MCF 10A (cell line): ENCODE data around the gene DUSP6. TPM values are rescaled to one million over a fixed set of nuclear protein-coding genes. Genes with fewer than 3 reads are reported as not detected.
A peak's percentile ranks its signal among the peaks of the same experiment; 100 is the strongest.

Experiments
- BruUV-seq: library from RNA; stranded (reverse); fragments of 400-500 nt; replicated peaks from 2 replicates; lab custom pipeline; 2021; lab: Mats Ljungman, UMichigan
- CTCF ChIA-PET: fragments of 300-600 bp; sonication (Branson Sonifier 250); formaldehyde crosslinking; extraction: SDS; loops from one replicate; lab custom pipeline; 2021; ENCODE audit warnings: antibody characterized with exemption, inconsistent platforms; lab: Yijun Ruan, JAX
- POLR2A ChIA-PET: fragments of 300-600, 350-650 bp; sonication (Branson Sonifier 250); formaldehyde crosslinking; extraction: SDS; loops from one replicate; lab custom pipeline; 2020; ENCODE audit warnings: antibody characterized with exemption, inconsistent platforms; lab: Yijun Ruan, JAX
- DNase-seq: peaks from one replicate; pipeline ENCODE4 v3.0.0-alpha.2; 2018; ENCODE audit not compliant: unreplicated experiment
- H3K27ac Mint-ChIP-seq: one replicate; pipeline ENCODE4 v1.8.0; 2022; ENCODE audit warnings: mild to moderate bottlenecking, low read depth, mixed read lengths; ENCODE audit not compliant: unreplicated experiment
- H3K27me3 Mint-ChIP-seq: one replicate; pipeline ENCODE4 v1.8.0; 2022; ENCODE audit warnings: mixed read lengths; ENCODE audit not compliant: insufficient read depth, unreplicated experiment
- H3K36me3 Mint-ChIP-seq: one replicate; pipeline ENCODE4 v1.8.0; 2022; ENCODE audit warnings: mild to moderate bottlenecking, moderate library complexity, mixed read lengths; ENCODE audit not compliant: insufficient read depth, unreplicated experiment
- H3K4me1 Mint-ChIP-seq: one replicate; pipeline ENCODE4 v1.8.0; 2022; ENCODE audit warnings: mixed read lengths; ENCODE audit not compliant: insufficient read depth, unreplicated experiment
- H3K4me3 Mint-ChIP-seq: one replicate; pipeline ENCODE4 v1.8.0; 2022; ENCODE audit warnings: mild to moderate bottlenecking, moderate library complexity, mixed read lengths; ENCODE audit not compliant: unreplicated experiment
- H3K9me3 Mint-ChIP-seq: one replicate; pipeline ENCODE4 v1.8.0; 2022; ENCODE audit warnings: mixed read lengths; ENCODE audit not compliant: unreplicated experiment
- intact Hi-C: fragments of 100-400 bp; cut with micrococcal nuclease; formaldehyde crosslinking; loops from 2 replicates; pipeline ENCODE4 v1.14.1; 2022
- total RNA-seq: library from RNA; stranded (reverse); gene quantifications from 2 replicates; pipeline ENCODE4 v1.2.3, GENCODE V29; 2022
- TF ChIP-seq, protein P1 (sequence below): fragments of 200-600 bp; IDR thresholded peaks from one replicate; pipeline ENCODE4 v1.8.0; 2022; ENCODE audit warnings: antibody characterized with exemption, mild to moderate bottlenecking; ENCODE audit not compliant: unreplicated experiment

Gene DUSP6
- total RNA-seq, 1 experiment from 2014 or later = 149 TPM

DNA sequence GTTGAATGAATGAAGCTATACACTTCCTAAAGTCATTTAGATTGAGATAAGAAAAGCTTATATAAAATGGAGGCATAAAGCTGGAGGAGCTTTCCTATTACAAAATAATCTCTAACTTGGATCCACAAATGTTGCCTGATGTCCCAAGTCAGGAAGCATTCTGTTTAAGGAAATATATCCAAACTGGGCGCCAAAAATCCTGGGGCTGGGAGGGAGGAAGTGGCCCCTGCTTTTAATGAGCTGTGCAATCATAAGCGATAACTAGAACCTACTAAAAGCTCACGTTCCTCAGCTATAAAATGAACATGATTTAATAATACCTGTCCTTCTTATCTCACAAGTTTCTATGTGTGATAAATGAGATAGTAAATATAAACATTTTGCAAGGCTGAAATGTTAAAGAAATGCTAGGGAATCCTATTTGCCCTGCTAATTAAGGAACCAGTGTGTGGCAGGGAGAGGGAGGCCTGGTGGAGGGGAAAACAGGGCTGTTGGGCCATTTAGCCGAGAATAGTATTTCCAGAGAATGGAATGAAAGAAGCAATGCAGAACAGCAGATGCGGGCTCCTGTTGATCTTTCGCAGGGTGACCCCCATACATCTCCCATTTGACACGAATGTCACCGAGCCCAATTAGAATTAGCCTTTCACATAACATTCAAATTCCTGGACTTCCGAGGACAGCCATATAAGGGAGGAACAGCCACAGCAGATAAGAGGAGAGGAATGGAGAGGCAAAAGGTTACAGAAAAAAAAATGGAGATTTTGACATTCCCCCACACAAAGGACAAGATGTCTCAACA is 25.9 kb downstream of the DUSP6 start:
- Mint-ChIP-seq H3K4me3 (no peak overlapping the region), H3K27me3 (no peaks in the 10 kb centered on the region), H3K9me3 (no peaks in the 10 kb centered on the region), H3K36me3 (no peaks in the 10 kb centered on the region), H3K4me1 (no peaks in the 10 kb centered on the region), H3K27ac (no peak overlapping the region)
- intact Hi-C loops = no loop called here
- DNase-seq = no peak
- BruUV-seq = no TSS peak
- ChIA-PET POLR2A (interaction anchor here (0.6 to 1.4 kb wide), 2 partner anchors 23 to 144 kb away, joined by 3 to 4 read pairs; no protein-coding TSS in a partner anchor), CTCF (interaction anchor here (1.5 kb wide), 1 partner anchor 116 kb away, joined by 5 read pairs; no protein-coding TSS in a partner anchor)
- TF ChIP-seq, protein P1, sequence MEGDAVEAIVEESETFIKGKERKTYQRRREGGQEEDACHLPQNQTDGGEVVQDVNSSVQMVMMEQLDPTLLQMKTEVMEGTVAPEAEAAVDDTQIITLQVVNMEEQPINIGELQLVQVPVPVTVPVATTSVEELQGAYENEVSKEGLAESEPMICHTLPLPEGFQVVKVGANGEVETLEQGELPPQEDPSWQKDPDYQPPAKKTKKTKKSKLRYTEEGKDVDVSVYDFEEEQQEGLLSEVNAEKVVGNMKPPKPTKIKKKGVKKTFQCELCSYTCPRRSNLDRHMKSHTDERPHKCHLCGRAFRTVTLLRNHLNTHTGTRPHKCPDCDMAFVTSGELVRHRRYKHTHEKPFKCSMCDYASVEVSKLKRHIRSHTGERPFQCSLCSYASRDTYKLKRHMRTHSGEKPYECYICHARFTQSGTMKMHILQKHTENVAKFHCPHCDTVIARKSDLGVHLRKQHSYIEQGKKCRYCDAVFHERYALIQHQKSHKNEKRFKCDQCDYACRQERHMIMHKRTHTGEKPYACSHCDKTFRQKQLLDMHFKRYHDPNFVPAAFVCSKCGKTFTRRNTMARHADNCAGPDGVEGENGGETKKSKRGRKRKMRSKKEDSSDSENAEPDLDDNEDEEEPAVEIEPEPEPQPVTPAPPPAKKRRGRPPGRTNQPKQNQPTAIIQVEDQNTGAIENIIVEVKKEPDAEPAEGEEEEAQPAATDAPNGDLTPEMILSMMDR = no peak

DNA sequence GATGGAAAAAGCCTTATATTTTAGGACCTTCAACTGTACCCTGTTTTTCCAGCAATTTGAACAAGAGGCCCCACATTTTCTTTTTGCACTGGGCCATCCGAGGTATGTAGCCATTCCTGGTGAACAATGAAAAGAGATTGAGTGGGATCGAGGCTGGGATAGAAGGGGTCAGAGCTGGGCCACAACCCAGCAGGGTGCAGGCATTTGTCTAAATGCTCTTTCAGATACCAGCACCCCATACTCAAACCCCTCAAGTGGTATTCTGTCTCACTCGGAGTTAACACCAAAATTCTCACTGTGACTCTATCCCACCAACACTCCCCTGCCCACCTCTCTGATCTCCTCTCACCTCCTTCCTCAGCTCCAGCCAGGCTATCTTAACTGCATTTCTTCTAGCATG is 26.8 kb downstream of the DUSP6 start:
- Mint-ChIP-seq H3K9me3 (no peaks in the 10 kb centered on the region), H3K4me1 (no peaks in the 10 kb centered on the region), H3K27ac (no peak overlapping the region), H3K36me3 (no peaks in the 10 kb centered on the region), H3K27me3 (no peaks in the 10 kb centered on the region), H3K4me3 (no peak overlapping the region)
- intact Hi-C loops = no loop called here
- POLR2A ChIA-PET = interaction anchor here (1.4 kb wide), 1 partner anchor 24 kb away, joined by 4 read pairs; no protein-coding TSS in a partner anchor
- no TSS peak for BruUV-seq
- CTCF ChIA-PET = no interaction called here
- TF ChIP-seq, protein P1 = no peak
- no peak for DNase-seq

DNA sequence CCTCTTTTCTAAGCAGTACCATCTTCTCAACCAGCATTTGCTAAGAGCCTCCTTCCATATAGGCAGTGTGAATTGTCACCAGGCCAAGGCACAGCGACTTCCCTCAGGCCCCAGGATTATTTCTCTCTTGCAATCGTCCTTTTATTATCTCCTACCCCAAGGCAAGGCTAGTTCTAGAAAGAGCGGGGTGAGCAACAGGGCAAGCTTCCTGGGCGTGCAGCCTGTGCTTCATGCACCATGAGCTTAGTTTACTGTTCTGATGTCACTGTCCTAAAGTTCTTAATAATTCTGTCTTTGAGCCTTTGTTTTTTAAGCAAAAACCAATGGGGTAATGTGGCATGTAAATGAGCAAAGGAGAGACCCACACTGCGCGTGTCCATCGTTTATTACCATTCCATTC is 27.9 kb downstream of the DUSP6 start:
- ChIA-PET CTCF (no interaction called here), POLR2A (no interaction called here)
- H3K4me1 Mint-ChIP-seq = peaks cover under 1% of the 10 kb centered on the region
- no peaks in the 10 kb centered on the region for H3K36me3 Mint-ChIP-seq
- peak overlapping the region; percentile 0 for H3K27ac Mint-ChIP-seq
- intact Hi-C loops = no loop called here
- no peaks in the 10 kb centered on the region for H3K9me3 Mint-ChIP-seq
- no peaks in the 10 kb centered on the region for H3K27me3 Mint-ChIP-seq
- TF ChIP-seq, protein P1 = no peak
- no TSS peak for BruUV-seq
- no peak overlapping the region for H3K4me3 Mint-ChIP-seq
- no peak for DNase-seq

DNA sequence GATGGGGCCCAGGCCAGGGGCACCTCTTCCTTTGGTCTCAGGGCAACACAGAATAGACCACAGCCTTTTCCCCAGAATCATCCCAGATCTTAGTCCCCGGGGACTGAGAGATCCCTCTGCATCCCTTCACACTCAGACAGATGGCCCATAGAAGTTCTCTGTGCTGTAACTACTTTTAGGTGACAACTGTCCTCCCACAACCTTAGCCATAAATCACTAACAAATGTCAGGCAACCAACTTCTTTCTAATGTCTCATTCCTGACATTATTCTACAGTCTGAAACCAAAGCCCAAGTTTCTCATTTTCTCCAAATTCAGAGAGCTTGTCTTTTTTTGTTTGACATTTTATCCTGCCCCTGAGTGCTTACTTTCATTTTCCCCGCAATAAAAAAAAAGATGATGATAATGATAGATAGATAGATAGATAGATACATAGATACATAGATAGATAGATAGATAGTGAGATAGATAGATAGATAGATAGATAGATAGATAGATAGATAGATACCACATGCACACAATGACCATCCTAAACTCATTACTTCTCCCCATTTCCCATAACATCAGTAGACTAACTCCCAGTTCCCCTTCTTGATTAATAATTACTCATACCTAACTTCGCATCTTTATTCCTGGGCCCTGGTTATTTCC is 28.6 kb downstream of the DUSP6 start:
- intact Hi-C loops = no loop called here

More for the DNA sequence above, 28.6 kb downstream of the DUSP6 start:
- no TSS peak for BruUV-seq
- no peak overlapping the region for H3K4me3 Mint-ChIP-seq
- ChIA-PET CTCF (interaction anchor here (0.6 kb wide), 2 partner anchors 285 to 1785 kb away, joined by 3 to 4 read pairs; no protein-coding TSS in a partner anchor), POLR2A (no interaction called here)
- peaks cover 7% of the 10 kb centered on the region for H3K4me1 Mint-ChIP-seq
- no peaks in the 10 kb centered on the region for H3K9me3 Mint-ChIP-seq
- TF ChIP-seq, protein P1 = no peak
- DNase-seq = no peak
- peaks cover 5% of the 10 kb centered on the region for H3K36me3 Mint-ChIP-seq
- peak overlapping the region; percentile 0 for H3K27ac Mint-ChIP-seq
- no peaks in the 10 kb centered on the region for H3K27me3 Mint-ChIP-seq
